Stimulated activated CD8-positive, alpha-beta memory T cell treated with anti-CD3 and anti-CD28 coated beads, Interleukin-2, amount 100 ng/mL, for 1 hour (primary cell): ENCODE results near the gene MMP2.

Source experiments
- DNase-seq, 2 donors: peaks; one replicate each; pipeline ENCODE4 v3.0.0-alpha.2; 2020; ENCODE audit warnings: low read depth in 2 of 2

Gene MMP2

GRCh38 chr16:55513616-55514015, 34.6 kb downstream of the MMP2 start:
- DNase-seq: no peak

- DNase-seq: no peak
Measured at GRCh38 chr16:55515111-55515510, 36.1 kb downstream of the MMP2 start.

- no peak for DNase-seq
Measured at GRCh38 chr16:55521792-55522191, 42.8 kb downstream of the MMP2 start.

- DNase-seq: no peak
Measured at GRCh38 chr16:55526441-55526840, 47.4 kb downstream of the MMP2 start.

GRCh38 chr16:55527885-55528284, 48.9 kb downstream of the MMP2 start:
- no peak for DNase-seq

- no peak for DNase-seq
Measured at GRCh38 chr16:55529018-55529417, 50.0 kb downstream of the MMP2 start.

- DNase-seq: no peak
Measured at GRCh38 chr16:55530316-55530856, 51.4 kb downstream of the MMP2 start.

GRCh38 chr16:55532227-55532626, 53.2 kb downstream of the MMP2 start:
- no peak for DNase-seq

GRCh38 chr16:55534756-55535155, 55.8 kb downstream of the MMP2 start:
- no peak for DNase-seq

GRCh38 chr16:55539049-55539448, 60.1 kb downstream of the MMP2 start:
- no peak for DNase-seq

GRCh38 chr16:55539488-55539887, 60.5 kb downstream of the MMP2 start:
- DNase-seq: no peak

- DNase-seq: no peak
Measured at GRCh38 chr16:55540221-55540620, 61.2 kb downstream of the MMP2 start.

GRCh38 chr16:55542459-55543082, 63.6 kb downstream of the MMP2 start:
- DNase-seq: no peak

GRCh38 chr16:55543472-55543871, 64.5 kb downstream of the MMP2 start:
- no peak for DNase-seq

GRCh38 chr16:55552621-55553020, 73.6 kb downstream of the MMP2 start:
- DNase-seq: no peak

- DNase-seq: no peak
Measured at GRCh38 chr16:55555436-55555835, 76.4 kb downstream of the MMP2 start.
